ENCODE measurements around the gene COMTD1. TPM values are rescaled to one million over a fixed set of nuclear protein-coding genes. Genes with fewer than 3 reads are reported as not detected.
A peak's percentile ranks its signal among the peaks of the same experiment; 100 is the strongest.

Gene COMTD1
- 20.0 TPM for total RNA-seq

DNA sequence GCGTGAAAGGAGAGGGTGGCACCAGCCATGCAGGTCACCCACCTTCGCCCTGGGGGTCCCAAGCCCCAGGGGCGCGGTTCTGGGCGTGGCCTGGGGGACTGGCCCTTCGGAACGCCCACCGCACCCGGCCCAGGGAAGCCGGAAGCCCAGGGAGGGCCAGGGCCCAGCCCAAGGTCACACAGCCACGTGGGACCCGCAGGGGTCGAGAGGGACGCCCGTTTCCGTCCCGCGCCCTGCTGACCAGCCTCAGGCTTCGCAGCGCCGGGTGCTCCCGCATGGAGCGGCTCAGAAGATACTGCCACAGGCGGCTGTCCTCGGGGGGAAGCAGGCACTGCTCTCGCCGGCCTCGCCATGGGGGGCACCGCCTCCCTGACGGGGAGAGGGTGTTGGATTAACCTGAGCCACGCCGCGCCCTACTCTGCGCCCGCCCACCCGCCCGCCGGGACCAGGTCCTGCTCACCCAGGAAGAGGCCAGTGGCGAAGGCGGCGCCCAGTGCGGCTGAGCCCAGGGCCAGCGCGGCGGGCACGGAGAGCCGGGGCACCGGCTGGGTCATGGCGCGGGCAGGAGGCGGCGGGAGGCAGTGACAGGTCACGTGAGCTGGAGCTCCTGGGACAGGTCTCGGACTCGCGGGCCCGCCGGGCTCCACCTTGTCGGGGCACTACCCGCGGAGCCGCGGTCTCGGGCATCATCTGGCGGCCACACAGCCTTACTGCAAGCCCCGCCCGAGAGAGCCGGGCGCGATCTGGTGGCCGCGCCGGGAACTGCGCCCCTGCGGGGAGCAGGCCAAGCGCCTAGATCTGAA is at the start of gene COMTD1:
Gene COMTD1 (minus strand): TSS at position 583 of the 803 bp plus-strand sequence. CDS start 29 bp downstream, at position 554.
- peak; percentile 93 for DNase-seq (ENCODE audit: low spot score)

GRCh38 chr10:75283671-75284470 is 48.1 kb upstream of the COMTD1 start:
- no peak for DNase-seq (ENCODE audit: low spot score)

GRCh38 chr10:75283078-75283670 is 47.4 kb upstream of the COMTD1 start:
- DNase-seq (ENCODE audit: low spot score): no peak

- DNase-seq (ENCODE audit: low spot score): no peak
Measured at GRCh38 chr10:75281974-75282373, 46.2 kb upstream of the COMTD1 start.

DNA sequence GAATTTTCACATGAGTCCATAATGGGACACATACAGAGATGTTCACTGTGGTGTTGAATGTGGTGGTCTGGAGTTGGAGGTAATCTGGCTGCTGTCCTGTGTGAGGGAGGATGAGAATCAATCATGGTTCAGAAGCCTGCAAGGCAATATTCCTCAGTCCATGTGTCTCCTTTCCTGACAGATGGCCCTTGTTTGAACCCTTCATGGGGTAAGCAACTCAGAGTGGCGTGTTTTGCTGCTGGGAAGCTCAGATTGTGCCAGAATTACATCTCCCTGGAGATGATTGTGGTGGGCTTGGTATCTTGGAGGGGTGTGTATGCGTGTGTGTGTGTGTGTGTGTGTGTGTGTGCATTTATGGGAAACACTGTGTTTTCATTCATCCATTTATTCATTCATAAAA is 44.5 kb upstream of the COMTD1 start:
- no peak for DNase-seq (ENCODE audit: low spot score)

GRCh38 chr10:75276069-75276872 is 40.5 kb upstream of the COMTD1 start:
- no peak for DNase-seq (ENCODE audit: low spot score)

DNA sequence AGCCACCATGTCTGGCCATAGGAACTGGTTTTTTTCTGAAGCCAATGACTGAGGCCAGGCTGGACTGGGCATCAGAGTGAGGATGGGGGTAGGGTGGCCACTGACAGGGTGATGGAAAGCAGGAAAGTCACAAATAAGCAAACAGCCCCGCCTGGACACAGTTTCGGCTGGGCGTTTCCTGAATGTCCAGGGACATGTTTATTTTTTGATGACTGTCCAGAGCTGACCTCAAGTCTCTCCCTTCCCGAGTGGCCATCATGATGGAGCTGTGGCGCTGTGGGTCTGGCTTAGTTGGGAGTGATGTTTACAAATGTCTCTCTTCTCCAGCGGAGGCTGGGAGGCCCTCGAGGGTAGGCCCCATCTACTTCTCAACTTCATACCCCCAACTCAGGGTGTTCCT is 37.1 kb upstream of the COMTD1 start:
- DNase-seq (ENCODE audit: low spot score): no peak

- DNase-seq (ENCODE audit: low spot score): no peak
Measured at GRCh38 chr10:75272094-75272493, 36.3 kb upstream of the COMTD1 start.

DNA sequence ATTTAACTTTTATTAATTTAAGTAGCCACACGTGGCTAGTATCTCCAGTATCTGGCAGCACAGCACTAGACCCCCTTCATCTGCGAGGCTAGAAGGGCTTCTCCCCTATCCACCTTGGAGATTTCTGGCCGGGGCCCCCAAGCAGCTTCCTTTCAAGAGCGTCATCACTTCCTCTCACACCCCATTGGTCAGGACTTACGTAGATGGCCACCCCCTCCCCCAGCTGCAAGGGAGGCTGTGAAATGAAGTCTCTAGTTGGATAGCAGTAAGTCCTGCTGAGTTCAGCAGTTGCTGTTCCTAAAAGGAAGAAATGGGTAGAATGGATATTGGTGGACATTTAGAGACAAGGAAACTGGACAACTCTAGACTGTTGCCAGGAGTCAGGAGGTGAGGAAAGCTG is 33.8 kb upstream of the COMTD1 start:
- DNase-seq (ENCODE audit: low spot score): no peak

- no peak for DNase-seq (ENCODE audit: low spot score)
Measured at GRCh38 chr10:75266945-75267344, 31.2 kb upstream of the COMTD1 start.

GRCh38 chr10:75265856-75266255 is 30.1 kb upstream of the COMTD1 start:
- no peak for DNase-seq (ENCODE audit: low spot score)

DNA sequence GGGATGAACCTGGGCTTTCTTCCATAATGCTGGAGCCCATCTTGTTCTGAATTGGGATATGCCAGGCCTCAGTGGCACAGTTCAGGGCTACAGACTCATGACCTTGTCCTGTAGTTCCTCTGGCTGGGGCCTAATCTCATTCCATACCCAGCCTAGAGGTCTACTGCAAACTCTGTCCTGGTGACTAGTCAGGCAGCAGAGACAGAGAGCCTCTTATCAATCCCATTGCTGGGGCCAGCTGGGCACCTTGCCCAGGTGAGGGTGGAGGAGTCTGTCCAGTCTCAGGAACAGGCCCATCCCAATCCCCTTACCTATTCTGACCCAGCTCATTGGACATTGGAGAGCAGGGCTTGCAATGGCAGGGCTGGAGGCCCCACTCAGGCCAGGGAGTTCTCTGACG is 28.0 kb upstream of the COMTD1 start:
- DNase-seq (ENCODE audit: low spot score): no peak

- no peak for DNase-seq (ENCODE audit: low spot score)
Measured at GRCh38 chr10:75261813-75262705, 26.3 kb upstream of the COMTD1 start.

DNA sequence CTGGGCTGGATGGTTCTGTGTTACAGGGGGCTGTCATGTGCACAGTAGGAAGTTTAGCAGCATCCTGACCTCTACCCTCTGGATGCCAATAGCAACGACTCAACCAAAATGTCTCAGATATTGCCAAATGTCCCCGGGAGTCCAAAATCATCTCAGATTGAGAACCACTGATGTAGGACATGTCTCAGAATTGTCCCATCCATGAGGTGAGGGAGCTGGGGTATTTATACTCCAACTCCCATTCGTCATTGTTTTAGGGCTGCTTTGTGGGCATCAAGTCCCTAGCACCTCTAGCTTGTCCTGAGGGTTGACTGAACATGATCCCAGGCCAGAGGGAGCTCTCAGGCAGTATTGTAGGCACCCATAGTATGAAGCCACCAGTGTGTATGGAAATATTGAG is 25.2 kb upstream of the COMTD1 start:
- no peak for DNase-seq (ENCODE audit: low spot score)

DNA sequence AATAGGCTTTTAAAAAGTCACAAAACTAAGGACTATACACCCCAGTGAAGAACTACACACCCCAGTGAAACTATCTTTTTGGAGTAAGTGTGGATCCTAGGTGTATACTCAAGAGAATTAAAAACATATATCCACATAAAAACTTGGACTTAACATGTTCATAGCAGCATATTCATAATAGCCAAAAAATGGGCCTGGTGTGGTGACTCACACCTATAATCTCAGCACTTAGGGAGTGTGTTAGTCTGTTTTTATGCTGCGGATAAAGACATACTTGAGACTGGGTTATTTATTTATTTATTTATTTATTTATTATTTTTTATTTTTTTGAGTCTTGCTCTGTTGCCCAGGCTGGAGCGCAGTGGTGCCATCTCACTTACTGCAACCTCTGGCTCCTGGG is 19.0 kb upstream of the COMTD1 start:
- DNase-seq (ENCODE audit: low spot score): no peak

- no peak for DNase-seq (ENCODE audit: low spot score)
Measured at GRCh38 chr10:75253281-75254220, 17.8 kb upstream of the COMTD1 start.

GRCh38 chr10:75250934-75251333 is 15.2 kb upstream of the COMTD1 start:
- DNase-seq (ENCODE audit: low spot score): no peak

DNA sequence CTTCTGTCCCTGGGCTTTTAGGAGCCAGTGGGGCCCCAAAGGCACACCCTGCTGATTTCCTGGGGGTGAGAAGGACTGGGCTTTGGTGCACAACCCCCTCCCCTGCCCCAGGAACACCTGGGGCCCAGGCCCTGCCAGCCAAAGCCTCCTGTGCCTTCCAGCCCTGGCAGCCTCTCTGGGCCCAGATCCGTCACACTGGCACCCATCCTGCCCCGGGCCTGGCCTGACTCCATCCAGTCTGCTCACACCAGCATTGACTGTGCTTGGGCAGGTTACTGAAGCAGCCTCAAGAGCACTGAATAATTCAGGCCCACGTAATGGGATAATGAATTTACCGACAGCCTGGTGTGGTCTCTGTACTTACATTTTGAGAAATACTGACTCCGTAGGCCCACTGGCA is 12.0 kb upstream of the COMTD1 start:
- no peak for DNase-seq (ENCODE audit: low spot score)

- DNase-seq (ENCODE audit: low spot score): no peak
Measured at GRCh38 chr10:75246506-75246905, 10.7 kb upstream of the COMTD1 start.
